Fibroblast of mammary gland (primary cell): ENCODE measurements around the gene PASK.

Experiments
- DNase-seq: peaks from one replicate; pipeline ENCODE4 v3.0.0-alpha.2; 2010; ENCODE audit warnings: low read depth
- H3K4me3 ChIP-seq: 2 replicates; pipeline ENCODE4 v1.5.1; 2011; ENCODE audit warnings: low read depth, mild to moderate bottlenecking, low read length, moderate library complexity; ENCODE audit not compliant: control insufficient read depth
- TF ChIP-seq, protein P1 (sequence below): conservative IDR thresholded peaks from 2 replicates; pipeline ENCODE4 v1.5.1; 2011; ENCODE audit warnings: low read depth, low read length, inconsistent platforms; ENCODE audit not compliant: control insufficient read depth, insufficient read depth

The PASK gene

DNA sequence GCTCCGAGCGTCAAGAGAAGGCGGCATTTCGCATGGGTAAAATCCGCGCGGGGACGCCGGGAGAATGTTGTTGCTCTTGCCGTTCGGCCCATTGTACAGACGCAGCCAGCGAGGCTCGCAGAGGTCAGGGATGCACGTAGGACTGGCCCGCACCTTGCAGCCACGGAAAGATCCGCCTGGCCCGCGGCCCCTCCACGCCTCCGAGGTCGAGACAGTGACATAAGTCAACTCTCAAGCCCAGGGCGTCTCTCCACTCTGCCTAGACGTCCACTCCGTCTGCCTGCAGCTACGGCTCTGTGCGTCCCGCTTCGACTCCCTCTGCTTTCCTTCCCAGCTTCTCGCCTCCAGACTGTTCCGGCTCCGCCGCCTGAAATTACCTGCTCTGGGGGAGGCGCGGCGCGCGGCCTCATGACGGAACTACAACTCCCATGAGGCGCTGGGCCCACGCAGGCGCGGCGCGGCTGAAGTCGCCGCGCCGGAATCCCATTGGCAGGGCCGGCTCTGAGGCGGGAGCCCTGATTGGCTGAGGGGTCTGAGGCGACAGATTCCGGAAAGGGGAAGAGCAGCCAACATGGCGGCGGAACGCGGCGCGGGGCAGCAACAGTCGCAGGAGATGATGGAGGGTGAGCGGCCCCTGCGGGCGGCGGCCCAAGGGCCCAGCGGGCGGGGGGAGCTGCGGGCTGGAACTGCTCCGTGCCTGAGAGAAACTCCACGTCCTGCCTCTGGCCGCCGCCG is 820 bp upstream of the PASK start, which contains the start of gene PPP1R7:
TSS of gene PPP1R7 (plus strand) at position 543 of the 735 bp plus-strand sequence. CDS start at position 572, 29 bp downstream.
- TF ChIP-seq, protein P1, sequence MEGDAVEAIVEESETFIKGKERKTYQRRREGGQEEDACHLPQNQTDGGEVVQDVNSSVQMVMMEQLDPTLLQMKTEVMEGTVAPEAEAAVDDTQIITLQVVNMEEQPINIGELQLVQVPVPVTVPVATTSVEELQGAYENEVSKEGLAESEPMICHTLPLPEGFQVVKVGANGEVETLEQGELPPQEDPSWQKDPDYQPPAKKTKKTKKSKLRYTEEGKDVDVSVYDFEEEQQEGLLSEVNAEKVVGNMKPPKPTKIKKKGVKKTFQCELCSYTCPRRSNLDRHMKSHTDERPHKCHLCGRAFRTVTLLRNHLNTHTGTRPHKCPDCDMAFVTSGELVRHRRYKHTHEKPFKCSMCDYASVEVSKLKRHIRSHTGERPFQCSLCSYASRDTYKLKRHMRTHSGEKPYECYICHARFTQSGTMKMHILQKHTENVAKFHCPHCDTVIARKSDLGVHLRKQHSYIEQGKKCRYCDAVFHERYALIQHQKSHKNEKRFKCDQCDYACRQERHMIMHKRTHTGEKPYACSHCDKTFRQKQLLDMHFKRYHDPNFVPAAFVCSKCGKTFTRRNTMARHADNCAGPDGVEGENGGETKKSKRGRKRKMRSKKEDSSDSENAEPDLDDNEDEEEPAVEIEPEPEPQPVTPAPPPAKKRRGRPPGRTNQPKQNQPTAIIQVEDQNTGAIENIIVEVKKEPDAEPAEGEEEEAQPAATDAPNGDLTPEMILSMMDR, result no peak
- peak; percentile 88 for DNase-seq
- H3K4me3 ChIP-seq, result peak within 1 kb of the TSS; percentile 72

DNA sequence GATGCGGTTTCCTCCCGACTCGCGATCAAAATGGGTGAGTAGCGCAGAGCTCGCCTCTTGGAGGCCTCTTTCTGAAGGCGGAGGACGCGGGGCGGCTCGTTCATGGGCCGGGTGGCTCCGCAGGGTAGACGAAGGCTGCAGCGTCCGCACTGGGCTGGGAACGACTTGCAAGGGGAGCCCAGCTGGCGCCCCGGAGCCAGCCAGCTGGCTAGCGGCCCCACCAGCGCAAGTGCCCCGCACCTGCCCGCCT is 328 bp upstream of the PASK start:
- DNase-seq, result no peak
- TF ChIP-seq, protein P1, result no peak
- H3K4me3 ChIP-seq, result peak overlapping the region; percentile 72

DNA sequence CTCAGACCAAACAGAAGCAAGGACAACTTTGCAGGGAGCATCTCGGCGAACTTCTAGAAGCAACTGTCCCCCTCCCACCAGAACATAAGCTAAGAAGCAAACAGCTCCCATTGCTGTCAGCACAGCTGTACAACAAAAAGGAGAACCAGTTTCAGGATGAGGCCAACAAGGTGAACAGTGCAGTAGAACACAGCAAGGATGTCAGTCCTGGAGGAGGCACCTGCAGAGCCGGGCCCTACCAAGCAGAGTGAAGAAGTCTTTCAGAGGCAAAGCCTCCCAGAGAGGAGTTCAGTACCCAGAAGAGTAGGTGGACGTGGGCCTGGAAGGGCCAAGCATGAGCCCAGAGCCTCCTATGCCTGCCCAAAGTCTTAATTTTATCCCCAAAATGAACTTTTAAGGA is 1.0 kb downstream of the PASK start:
- TF ChIP-seq, protein P1, result no peak
- H3K4me3 ChIP-seq, result peak overlapping the region; percentile 42
- no peak for DNase-seq

DNA sequence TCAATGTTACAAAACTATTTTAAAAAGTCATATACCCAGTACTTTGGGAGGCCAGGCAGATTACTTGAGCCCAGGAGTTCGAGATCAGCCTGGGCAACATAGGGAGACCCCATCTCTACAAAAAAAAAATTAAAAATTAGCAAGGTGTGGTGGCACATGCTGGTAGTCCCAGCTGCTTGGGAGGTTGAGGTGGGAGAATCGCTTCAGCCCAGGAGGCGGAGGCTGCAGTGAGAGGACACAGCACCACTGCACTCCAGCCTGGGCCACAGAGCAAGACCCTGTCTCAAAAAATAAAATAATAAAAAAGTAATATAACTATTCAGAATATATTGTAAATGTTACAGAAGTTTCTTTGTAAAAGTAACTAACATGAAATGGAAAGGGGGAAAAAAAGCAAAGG is 1.9 kb downstream of the PASK start:
- TF ChIP-seq, protein P1, result no peak
- DNase-seq, result no peak
- no peak overlapping the region for H3K4me3 ChIP-seq

DNA sequence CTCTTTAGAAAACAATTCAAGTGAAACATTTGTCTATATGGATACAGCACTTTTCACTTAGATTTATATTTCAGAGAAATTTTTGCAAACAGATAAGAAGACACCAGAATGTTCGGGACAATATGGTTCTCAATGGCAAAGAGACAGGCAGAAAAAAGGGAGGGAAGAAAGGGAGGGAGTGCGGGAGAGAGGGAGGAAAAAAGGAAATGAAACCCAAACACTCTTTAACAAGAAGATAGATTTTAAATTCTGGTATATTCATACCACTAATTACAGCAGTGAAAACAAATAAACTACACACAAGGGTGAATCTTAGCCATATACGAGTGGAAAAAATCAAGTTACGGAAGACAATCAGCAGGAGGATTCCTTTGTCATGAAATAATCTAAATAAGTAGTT is 3.0 kb downstream of the PASK start:
- TF ChIP-seq, protein P1, result no peak
- no peak overlapping the region for H3K4me3 ChIP-seq
- no peak for DNase-seq

DNA sequence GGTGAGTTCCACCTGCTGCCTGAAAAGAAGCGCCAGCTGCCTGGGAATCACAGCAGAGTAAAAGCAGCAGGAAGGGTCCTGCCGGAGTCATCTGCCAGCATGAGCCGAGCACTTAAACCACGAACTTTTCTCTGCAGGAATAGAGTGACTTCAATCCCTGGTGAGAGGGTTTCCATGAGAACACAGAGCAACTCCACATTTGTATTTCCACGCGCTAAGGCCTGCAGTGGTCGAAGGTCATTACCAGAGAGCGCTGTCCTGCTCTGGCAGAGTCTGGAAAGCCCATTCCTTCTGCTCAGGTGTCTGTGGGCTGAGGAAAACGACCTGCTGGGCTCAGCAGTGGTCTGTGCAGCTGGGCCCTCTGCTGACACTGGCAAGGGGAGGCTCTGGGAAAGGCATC is 6.7 kb downstream of the PASK start:
- TF ChIP-seq, protein P1, result no peak
- H3K4me3 ChIP-seq, result no peak overlapping the region
- DNase-seq, result no peak

DNA sequence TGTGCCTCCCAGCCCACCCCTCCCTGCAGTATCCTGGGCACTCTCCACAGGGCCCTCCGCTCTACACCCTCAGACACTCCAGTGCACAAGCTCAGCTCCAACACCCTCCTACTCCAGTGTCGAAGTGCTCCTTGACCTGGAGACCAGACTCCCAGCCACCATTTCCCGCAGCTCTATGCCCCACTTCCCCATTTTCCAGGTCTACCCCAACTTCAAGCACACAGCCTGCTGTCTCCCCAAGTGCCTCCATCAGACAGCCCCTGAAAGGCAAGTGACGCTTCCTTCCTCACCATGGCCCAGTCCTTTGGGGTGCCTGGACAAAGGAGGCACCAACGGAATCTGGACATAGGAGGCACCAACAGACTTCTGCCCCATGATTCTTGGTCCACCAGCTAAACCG is 7.2 kb downstream of the PASK start:
- no peak for DNase-seq
- TF ChIP-seq, protein P1, result no peak
- no peak overlapping the region for H3K4me3 ChIP-seq
